Measurements from ENCODE around the gene POLG2.
"Not testable (repeated sequence)": the region's sequence is repeated elsewhere in the genome, so short reads cannot be mapped to it uniquely, and the experiment has no call there.

Gene POLG2

DNA sequence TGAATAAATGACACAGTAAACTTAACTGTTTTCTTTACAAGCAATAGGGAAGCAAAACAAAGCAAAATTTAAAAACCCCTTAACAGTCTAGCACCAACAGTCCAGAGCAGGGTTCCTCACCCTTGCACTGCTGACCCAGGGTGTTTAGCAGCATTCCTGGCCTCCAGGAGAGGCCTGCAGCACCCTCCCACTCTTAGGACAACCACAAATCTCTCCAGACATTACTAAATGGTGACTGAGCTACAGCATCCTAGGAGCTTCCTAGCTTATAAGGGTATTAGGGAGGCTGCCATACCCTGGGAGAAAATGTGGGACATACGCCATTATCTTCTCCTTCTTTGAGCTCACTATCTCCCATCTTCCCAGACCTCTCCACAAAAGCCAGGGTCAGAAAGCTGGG lies 15.9 kb downstream of the POLG2 start:
- DNase-seq: no peak

DNA sequence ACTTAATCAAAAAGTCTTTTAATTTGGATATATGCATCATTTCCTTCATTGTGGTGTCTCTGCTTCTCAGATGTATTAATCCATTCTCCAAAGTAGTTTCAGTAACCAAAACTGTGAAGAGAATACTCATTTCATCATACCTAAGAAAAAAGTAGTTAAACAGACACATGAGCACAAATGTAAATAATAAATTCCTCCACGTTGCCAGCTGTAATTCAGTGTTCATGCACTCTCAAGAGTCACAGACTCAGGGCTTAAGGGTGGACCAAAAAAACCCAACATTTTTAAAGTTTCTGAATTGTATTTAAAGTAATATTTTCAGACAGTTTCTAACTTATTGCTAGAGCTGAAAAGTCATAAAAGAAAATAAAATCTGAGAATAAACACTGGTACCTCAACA lies 19.0 kb downstream of the POLG2 start:
- DNase-seq: no peak

DNA sequence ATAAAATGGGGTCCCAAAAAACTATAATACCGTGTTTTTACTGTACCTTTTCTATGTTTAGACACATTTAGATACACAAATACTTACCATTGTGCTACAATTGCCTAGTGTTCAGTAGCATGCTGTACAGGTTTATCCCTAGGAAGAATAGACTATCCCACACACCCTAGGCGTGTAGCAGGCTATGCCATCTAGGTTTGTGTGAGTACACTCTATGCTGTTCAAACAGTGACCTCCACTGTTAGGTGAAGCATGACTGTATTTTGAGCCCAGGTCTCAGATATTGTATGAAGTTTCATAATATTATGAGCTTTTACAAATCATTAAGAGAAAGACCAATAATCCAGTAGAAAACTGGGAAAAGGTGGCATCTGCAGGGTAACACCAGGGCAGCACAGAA lies 24.3 kb downstream of the POLG2 start:
- no peak for DNase-seq

DNA sequence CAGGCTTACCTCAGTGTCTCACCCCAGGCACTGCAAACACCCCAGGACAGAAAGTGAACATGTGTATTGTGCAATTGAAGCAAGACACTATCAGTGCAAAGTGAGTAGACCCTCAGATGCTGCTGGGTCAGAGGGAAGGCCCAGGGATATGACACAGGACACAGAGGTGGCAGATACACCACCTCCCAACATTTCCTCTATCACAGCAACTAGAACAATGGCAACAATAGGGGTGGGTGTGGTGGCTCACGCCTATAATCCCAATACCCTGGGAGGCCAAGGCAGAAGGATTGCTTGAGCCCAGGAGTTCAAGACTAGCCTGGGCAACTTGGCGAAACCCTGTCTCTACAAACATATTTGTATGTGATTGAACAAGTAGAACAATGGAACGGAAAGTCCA lies 25.4 kb downstream of the POLG2 start:
- DNase-seq: no peak

DNA sequence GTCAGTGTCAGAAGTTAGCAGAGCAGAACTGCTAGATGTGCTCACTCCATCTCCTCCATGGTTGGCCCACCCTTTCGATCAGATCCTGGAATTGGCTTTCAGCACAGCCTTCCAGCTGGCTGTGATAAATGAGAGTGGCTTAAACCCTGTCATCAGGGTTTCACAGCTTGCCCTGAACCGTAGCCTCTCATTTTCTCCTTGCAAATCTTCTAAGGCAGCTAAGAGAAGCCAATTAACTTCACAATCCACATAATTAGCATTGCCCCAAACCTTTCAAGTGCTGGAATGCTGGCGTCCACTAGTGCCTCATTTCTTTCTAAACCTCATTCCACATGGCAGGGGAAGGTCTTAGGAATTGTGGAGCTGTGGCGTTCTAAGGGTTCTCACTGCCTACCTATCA lies 26.2 kb downstream of the POLG2 start:
- no peak for DNase-seq

DNA sequence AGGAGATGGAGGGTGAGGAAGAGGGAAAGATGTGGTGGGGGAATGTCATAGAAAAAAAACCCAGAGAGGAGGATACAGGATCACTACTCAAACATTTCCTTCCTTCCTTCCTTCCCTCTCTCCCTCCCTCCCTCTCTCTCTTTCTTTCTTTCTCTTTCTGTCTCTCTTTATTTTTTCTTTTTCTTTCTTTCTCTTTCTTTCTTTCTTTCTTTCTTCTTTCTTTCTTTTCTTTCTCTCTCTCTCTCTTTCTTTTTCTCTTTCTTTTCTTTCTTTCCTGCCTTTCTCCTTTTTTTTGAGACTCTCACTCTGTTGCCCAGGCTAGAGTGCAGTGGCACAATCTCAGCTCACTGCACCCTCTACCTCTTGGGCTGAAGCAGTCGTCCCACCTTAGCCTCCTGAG lies 30.0 kb downstream of the POLG2 start:
- DNase-seq: not testable (repeated sequence)

DNA sequence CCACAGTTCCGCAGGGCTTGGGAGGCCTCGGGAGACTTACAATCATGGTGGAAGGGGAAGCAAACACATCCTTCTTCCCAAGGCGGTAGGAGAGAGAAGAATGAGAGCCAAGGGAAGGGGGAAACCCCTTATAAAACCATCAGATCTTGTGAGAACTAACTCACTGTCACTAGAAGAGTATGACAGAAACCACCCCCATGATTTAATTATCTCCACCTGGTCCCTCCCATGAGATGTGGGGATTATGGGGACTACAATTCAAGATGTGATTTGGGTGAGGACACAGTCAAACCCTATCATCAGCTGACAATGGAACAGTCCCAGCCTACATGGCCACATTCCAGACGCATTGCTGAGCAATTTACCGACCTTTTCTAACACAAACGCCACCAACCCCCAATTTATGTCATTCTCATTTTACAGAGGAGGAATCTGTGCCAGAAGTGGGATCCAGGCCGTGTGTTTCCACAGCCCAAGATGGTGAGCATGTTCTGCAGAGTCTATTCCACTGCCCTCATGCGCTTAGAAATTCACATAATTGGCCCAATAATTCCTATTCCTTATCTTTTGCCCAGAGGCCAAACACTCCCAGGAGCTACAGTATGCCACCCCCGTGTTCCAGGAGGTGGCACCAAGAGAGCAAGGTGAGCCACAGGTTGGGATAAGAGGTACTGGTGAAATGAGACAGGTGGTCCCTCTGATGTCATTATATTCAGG lies 30.7 kb downstream of the POLG2 start:
- DNase-seq: no peak

DNA sequence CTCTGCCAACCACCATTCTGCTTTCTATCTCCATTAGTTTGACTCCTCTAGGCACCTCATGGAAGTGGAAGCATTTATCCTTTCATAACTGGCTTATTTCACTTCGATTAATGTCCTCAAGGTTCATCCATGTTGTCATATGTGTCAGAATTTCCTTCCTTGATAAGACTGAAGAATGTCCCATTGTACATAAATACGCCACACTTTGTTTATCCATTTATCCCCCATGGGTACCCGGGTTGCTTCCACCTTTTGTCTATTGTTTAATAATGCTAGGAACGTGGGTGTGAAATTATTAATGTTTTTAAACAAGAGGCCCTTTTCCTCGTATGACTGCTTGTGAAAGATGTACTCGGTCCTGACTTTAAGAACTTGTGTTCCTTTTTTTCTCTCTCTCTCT lies 35.1 kb downstream of the POLG2 start:
- DNase-seq: no peak

DNA sequence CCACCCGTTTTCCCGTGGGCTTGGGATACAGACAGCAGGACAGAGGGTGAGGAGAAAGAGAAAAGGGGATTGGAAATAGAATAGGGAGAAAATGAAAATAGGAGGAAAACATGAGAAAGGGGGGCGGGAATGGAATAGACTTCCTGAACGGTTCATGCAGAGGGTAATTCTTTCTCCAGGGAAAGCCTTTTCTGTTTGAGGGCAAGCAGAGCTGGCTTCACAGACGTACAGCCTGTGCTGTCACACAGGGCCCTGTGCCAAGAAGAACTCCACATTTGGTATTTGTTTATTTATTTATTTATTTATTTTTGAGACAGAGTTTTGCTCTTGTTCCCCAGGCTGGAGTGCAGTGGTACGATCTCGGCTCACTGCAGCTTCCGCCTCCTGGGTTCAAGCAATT lies 35.9 kb downstream of the POLG2 start:
- no peak for DNase-seq

DNA sequence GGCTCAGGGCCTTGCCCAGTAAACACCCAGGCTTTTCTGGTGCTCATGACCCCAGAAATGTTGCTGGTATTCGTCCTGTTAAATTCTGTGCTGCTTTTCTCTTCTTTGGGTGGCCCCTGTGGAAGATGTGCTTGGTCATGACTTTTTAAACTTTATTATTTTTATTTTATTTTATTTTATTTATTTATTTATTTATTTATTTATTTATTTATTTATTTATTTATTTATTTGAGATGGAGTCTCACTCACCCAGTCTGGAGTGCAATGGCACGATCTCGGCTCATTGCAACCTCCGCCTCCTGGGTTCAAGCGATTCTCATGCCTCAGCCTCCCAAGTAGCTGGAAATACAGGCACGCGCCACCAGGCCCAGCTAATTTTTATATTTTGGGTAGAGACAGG lies 37.0 kb downstream of the POLG2 start:
- not testable (repeated sequence) for DNase-seq

DNA sequence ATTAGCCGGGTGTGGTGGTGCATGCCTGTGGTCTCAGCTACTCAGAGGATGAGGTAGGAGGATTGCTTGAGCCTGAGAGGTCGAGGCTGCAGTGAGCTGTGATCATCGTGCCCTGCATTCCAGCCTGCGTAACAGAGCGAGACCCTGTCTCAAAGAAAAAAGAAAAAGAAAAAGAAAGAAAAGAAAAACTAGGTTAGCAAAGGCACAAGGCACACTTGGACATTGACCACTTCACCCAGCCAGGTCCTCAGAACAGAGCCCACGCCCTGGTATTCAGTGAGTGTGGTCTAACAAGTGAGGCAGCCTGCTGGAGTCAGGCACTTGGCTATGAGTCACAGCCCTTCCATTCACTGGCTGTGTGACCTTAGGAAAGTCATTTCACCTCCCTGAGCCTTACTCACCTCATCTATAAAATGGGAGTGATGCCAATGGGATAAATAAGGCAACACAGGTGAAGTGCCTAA lies 37.5 kb downstream of the POLG2 start:
- DNase-seq: no peak

DNA sequence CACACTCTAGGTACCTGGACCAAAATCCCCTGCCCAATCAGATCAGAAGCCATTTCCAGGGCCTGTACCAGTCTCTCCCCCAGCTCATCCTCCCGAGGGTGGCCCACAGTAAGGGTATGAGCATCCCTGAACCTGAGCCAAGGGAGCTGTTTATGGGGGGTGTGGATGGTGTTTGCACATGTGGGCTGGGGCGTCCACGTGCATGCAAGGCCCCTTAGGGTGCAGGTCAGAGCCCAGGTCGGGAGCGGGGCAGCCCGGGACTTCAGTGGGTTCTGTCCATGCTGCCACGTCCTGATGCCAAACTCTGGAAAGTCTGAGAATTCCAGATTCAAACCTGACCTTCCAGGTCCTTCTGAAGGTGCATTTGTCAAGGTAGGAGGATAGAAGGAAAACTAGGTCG lies 38.1 kb downstream of the POLG2 start:
- no peak for DNase-seq

DNA sequence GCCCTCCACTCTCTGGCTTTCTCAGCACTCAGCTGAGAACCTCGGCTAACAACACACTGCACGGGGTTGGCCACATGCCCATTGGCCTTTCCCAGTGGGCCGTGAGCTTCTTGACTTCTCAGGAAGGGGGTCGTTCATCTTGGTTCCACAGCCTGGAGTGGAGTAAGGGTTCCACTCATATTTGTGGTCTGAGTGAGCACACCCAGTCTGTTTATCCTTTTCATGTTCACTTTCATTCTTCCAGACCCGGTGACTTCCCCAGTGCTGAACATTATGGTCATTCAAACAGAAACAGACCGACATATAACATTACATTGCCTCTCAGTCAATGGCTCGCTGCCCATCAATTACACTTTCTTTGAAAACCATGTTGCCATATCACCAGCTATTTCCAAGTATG lies 39.7 kb downstream of the POLG2 start:
- DNase-seq: no peak

DNA sequence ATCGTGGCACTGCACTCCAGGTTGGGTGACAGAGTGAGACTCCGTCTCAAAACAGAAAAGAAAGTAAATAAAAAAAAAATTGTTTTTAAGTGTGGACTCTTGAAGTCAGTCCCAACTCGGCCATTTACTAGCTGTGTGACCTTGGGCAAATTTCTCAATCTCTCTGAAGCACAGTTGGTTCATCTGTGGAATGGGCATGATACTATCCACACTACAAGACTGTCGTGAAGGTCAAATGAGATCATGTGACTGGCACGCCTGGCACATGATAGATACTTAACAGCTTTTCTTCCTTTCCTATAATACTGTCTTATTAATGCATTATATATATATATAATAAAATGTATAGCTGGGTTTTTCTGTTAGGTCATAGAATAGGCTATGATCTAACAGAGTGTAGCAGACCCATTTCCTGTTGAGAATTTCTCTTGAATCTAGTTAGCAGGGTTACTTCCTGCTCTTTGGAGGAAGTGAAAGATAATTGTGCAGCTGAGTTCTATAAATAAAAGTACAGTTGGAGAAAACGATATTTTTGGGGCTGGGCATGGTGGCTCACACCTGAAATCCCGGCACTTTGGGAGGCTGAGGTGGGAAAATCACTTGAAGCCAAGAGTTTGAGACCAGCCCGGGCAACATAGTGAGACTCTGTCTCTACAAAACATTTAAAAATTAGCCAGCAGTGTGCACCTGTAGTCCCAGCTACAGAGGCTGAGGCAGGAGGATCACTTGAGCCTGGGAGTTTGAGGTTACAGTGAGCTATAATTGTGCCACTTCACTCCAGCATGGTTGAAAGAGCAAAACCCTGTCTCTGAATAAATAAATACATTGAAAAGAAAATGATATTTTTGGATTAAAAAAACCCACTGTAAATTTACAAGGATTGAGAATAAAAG lies 40.6 kb downstream of the POLG2 start:
- DNase-seq: peak; percentile 58 to 76

DNA sequence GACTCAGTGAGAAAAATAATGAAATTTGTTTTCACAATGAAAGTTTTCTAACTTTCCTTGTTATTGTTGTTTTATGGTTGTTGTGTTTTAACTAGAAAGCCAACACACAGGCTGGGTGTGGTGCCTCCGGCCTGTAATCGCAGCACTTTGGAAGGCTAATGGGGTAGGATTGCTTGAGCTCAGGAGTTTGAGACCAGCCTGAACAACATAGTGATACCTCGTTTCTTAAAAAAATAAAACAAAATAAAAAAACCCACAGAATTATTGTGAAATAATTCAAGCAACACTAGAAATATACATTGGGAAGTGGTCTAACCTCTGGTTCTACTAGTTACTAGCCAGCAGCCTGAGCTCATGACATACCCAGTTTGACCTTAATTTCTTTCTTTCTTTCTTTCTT lies 47.3 kb downstream of the POLG2 start:
- peak; percentile 60 to 64 for DNase-seq

DNA sequence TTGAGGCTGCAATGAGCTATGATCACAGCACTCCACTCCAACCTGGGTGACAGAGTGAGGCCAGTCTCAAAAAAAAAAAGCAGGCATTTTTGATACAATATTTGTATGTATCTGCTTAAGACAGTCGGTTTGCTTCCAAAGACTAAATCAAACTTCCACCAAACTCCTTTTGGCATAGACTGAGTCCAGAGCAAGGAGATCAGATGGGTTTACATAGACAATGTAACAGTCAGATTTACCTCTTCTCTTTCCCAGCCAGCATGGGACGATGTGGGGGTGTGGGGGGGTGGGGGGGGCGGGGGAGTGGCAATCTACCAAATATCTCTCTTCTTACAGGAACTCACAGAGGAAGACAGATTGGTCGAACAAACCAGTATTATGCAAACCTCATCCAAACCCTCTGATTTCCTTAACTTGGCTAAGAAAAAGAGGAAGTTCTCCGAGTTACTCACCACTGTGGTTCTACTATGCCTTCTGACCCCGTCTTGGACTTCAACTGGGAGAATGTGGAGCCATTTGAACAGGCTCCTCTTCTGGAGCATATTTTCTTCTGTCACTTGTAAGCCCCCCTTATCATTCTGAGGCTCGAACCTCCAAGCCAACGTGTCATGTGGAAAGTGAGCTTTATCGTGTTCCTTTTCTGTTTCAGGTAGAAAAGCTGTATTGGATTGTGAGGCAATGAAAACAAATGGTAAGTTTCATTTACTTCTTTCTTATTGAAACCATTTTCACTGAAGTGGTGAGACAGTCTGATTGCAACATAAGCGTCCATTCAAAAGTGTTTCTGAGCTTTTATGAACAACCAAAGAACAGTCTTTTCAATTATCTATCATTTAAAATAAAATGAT lies 48.0 kb downstream of the POLG2 start, which contains the start of gene MILR1:
MILR1 (plus strand) TSS at position 451 of the 848 bp plus-strand sequence; CDS start at position 505, 54 bp downstream.
- DNase-seq: peak; percentile 95 to 100

DNA sequence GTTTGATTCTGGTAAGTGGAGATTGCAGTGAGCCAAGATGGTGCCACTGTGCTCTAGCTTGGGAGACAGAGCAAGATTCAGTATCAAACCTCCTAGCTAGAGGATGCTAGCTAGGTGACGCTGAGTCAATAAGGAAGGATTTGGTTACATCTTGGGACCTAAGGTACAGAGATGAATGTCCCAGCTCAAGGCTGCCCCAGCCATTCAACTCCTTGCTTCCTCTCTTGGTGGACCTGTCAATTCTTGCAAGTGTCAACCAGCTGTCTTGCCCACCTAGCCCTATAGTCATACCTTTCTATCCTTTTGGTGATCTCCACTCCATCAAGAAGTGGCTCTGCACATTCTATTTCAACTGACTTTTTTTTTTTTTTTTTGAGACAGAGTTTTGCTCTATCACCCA lies 49.3 kb downstream of the POLG2 start:
- DNase-seq: no peak

DNA sequence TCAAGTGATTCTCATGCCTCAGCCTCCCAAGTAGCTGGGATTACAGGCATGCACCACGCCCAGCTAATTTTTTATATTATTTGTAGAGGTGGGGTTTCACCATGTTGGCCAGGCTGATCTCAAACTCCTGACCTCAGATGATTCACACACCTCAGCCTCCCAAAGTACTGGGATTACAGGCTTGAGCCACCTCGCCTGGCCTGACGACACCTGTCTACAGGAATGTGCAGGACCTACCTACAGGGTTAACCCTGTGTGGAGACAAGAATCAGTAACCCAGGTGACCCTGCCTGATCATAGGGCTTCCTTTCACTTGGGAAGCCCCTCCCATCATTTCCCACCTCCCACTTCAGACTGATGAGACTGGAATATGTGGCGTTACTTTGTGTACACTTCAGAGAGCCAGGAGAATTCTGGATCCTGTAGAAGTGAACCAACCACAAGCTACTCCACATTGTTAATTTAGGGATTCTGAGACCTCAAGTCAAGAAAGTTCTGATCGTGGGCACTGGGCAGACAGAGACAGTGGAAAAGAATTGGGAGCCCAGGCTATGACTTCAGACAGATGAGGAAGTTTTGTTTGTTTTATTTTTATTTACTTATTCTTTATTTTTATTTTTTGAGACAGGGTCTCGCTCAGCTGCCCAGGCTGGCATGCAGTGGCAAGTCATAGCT lies 53.6 kb downstream of the POLG2 start:
- DNase-seq: no peak

DNA sequence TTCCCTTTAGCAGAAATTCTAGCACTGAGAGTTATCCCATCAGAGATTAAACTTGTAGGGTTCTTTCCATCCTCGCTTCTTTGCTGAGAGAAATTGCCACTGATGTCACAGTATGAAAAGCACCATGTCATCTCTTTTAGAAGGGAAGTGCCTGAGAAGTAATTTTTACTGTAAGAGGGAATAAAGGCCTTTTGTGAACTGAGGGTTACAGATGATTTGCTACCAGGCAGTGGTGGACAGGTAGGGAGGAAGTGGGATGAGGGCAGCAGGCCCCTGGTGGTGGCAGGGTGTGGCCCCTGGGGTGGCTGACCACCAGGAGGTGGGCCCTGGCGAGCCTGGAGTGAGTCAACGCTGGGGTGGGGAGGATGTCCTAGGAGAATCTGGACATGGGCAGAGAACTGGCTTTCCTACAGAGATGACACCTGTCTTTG lies 54.3 kb downstream of the POLG2 start:
- peak in 1 of 2 donors; percentile 80 for DNase-seq

DNA sequence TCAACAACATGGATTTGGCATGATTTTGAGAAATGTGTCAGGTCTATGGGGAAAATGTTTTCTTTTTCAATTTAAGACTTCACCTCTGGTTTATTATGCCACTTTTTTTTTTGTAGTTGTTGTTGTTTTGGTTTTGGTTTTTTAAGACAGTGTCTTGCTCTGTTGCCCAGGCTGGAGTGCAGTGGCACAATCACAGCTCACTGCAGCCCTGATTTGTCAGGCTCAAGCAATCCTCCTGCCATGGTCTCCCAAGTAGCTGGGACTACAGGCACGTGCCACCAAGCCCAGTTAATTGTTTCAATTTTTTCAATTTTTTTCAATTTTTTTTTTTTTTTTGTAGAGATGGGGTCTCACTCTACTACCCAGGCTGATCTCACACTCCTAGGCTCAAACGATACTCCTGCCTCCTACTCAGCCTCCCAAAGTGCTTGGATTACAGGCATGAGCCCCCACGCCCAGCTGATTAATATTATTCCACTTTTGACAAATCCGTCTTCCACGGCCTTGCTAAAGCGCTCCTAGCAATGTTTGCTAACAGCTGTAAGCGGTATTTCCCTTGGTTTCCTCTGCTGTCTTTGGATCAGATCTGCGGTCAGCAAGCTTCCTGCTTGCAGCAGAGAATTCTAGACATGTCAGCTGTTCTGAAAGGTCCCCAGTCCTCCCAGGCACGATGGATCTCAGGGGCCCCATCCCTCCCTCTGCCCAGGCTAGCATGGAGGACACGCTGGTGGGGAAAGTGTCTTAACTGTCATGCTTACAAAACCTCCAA lies 54.9 kb downstream of the POLG2 start:
- peak; percentile 90 to 98 for DNase-seq

DNA sequence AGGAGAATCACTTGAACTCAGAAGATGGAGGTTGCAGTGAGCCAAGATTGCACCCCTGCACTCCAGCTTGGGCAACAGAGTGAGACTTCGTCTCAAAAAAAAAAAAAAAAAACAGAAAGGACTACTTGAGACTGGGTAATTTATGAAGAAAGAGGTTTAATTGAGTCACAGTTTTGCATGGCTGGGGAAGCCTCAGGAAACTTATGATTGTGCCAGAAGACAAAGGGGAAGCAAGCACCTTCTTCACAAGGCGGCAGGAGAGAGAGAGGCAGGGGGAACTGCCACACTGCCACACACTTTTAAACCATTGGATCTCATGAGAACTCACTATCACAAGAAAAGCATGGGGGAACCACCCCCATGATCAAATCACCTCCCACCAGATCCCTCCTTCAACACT lies 56.9 kb downstream of the POLG2 start:
- DNase-seq: peak; percentile 39 to 40

DNA sequence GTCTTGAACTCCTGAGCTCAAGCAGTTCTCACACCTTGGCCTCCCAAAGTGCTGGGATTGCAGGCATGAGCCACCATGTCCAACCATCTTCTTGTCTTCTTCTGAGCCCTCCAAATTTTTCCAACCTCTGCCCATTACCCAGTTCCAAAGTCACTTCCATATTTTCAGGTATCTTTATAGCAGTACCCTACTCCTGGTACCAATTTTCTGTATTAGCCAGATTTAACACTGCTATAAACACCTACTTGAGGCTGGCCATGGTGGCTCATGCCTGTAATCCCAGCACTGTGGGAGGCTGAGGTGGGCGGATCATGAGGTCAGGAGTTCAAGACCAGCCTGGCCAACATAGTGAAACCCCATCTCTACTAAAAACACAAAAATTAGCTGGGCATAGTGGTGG lies 57.3 kb downstream of the POLG2 start:
- DNase-seq: not testable (repeated sequence)

Data from inflammatory macrophage treated with lipopolysaccharide for 1 hour (primary cell).